Esophagus (tissue), 2 donors: Measurements from ENCODE around the gene CALN1. TPM values are rescaled to one million over a fixed set of nuclear protein-coding genes. Genes with fewer than 3 reads are reported as not detected.

Experiments
- H3K27ac ChIP-seq, 2 donors: one replicate each; pipeline ENCODE4 v1.5.1; 2013; ENCODE audit warnings: low read depth in 2 of 2, mild to moderate bottlenecking in 2 of 2, inconsistent platforms in 1 of 2, low read length in 1 of 2, moderate library complexity in 1 of 2
- H3K27me3 ChIP-seq, 2 donors: one replicate each; pipeline ENCODE4 v1.6.1; 2013; ENCODE audit warnings: low read length in 2 of 2, control low read depth in 1 of 2, mild to moderate bottlenecking in 1 of 2; ENCODE audit not compliant: insufficient read depth in 2 of 2, control insufficient read depth in 1 of 2
- H3K36me3 ChIP-seq, 2 donors: one replicate each; pipeline ENCODE4 v1.6.1; 2013; ENCODE audit warnings: low read length in 1 of 2; ENCODE audit not compliant: control insufficient read depth in 2 of 2, insufficient read depth in 2 of 2
- H3K4me1 ChIP-seq, 2 donors: one replicate each; pipeline ENCODE4 v1.6.1; 2013; ENCODE audit warnings: low read length in 1 of 2; ENCODE audit not compliant: control insufficient read depth in 2 of 2, insufficient read depth in 2 of 2
- H3K4me3 ChIP-seq, 2 donors: one replicate each; pipeline ENCODE4 v1.5.1; 2013; ENCODE audit warnings: low read length in 2 of 2, mild to moderate bottlenecking in 2 of 2, low read depth in 1 of 2, moderate library complexity in 1 of 2
- H3K9me3 ChIP-seq, 2 donors: one replicate each; pipeline ENCODE4 v1.6.1; 2013; ENCODE audit warnings: mild to moderate bottlenecking in 2 of 2, low read depth in 1 of 2, low read length in 1 of 2, moderate library complexity in 1 of 2; ENCODE audit not compliant: control insufficient read depth in 2 of 2, insufficient read depth in 1 of 2
- WGBS, 2 donors: extraction: QIAGEN DNeasy Blood & Tissue Kit; methylation state at CpG; one replicate each; pipeline ENCODE4 v1.1.7; 2013; 5-methylcytosine and 5-hydroxymethylcytosine counted together
- polyA plus RNA-seq, 2 donors: library from polyadenylated mRNA; stranded (reverse); fragments of 200-250 nt; gene quantifications; one replicate each; pipeline ENCODE4 v1.2.3, GENCODE V29; 2013
- donor health status: healthy with polysubstance abuse.
- donor health status: Bipolar disorder and iron deficiency.

CALN1 gene
- polyA plus RNA-seq, 2 donors: 0.01 to 0.12 TPM

DNA sequence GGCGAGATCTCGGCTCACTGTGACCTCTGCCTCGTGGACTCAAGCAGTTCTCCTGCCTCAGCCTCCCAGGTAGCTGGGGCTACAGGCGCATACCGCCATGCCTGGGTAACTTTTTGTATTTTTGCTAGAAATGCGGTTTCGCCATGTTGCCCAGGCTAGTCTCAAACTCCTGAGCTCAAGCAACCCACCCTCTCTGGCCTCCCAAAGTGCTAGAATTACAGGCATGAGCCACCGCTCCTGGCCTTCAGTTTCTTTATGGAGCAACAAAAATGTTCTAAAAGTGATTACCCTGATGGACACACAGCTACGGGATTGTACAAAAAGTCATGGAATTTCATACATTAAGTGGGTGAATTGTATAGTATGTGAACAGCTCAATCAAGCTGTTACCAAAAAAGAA is 216.0 kb downstream of the CALN1 start:
- H3K9me3 ChIP-seq: no peaks in the 10 kb centered on the region
- H3K27ac ChIP-seq: no peak overlapping the region
- 91 to 95% methylated on average over 9 of the region's 9 CpGs for whole genome bisulfite sequencing, 2 donors
- no peak overlapping the region for H3K4me3 ChIP-seq
- H3K27me3 ChIP-seq: no peaks in the 10 kb centered on the region
- no peaks in the 10 kb centered on the region for H3K36me3 ChIP-seq
- H3K4me1 ChIP-seq: no peaks in the 10 kb centered on the region

DNA sequence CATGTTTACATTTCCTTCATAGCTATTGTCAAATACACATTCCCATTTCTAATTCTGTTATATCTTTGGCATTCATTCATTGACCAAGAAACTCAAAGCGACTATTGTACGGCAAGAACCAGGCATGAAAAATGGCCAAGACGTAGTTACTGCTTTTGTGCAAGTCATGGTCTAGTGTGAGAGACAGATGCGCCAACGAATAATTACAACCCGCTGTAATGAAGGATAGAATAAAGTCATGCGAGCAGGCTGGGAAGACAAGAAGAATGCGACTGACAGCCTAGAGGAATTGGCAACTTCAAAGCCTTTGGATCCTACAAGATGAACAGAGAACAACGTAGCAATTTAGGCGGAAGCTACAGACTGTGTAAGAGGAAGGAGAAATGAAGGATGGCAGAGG is 221.2 kb downstream of the CALN1 start:
- H3K4me1 ChIP-seq: no peaks in the 10 kb centered on the region
- WGBS, 2 donors: 52 to 69% methylated on average over 10 of the region's 10 CpGs
- no peak overlapping the region for H3K27ac ChIP-seq

DNA sequence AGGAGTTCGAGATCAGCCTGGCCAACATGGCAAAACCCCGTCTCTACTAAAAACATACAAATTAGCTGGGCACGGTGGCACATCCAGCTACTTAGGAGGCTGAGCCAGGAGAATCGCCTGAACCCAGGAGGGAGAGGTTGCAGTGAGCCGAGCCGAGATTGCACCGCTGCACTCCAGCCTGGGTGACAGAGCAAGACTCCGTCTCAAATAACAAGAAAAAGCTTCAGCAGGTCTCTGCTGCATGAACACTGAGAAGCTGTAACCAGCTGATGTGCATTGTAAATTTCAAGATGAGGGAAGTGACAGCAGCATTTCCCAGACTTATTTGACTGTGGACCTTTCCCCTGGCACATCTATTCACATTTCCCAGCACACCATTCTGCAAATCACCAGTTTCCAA is 222.0 kb downstream of the CALN1 start:
- H3K27ac ChIP-seq: no peak overlapping the region
- no peak overlapping the region for H3K4me3 ChIP-seq
- H3K36me3 ChIP-seq: no peaks in the 10 kb centered on the region
- H3K27me3 ChIP-seq: no peaks in the 10 kb centered on the region
- no peaks in the 10 kb centered on the region for H3K4me1 ChIP-seq
- no peaks in the 10 kb centered on the region for H3K9me3 ChIP-seq
- 53 to 61% methylated on average over 8 of the region's 8 CpGs for WGBS, 2 donors

More for the DNA sequence above, 221.2 kb downstream of the CALN1 start:
- no peaks in the 10 kb centered on the region for H3K36me3 ChIP-seq
- H3K27me3 ChIP-seq: no peaks in the 10 kb centered on the region
- H3K4me3 ChIP-seq: no peak overlapping the region
- no peaks in the 10 kb centered on the region for H3K9me3 ChIP-seq

DNA sequence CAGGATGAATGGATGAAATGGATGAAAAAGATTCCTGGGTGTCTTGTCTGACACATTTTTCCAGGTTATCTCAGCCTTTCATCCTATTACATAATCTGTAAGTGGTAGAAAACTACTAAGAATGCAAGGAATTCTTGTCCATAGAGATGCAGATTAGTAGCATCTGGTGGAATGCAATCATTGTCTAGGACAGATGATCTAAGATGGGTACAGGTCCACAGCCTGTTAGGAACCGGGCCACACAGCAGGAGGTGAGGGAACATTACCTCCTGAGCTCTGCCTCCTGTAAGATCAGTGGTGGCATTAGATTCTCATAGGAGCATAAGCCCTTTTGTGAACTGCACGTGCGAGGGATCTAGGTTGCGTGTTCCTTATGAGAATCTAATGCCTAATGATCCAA is 225.0 kb downstream of the CALN1 start:
- 88 to 92% methylated on average over 4 of the region's 4 CpGs for WGBS, 2 donors
- Histone ChIP-seq H3K4me1 (no peaks in the 10 kb centered on the region), H3K9me3 (no peaks in the 10 kb centered on the region), H3K27ac (no peak overlapping the region), H3K27me3 (no peaks in the 10 kb centered on the region), H3K36me3 (no peaks in the 10 kb centered on the region), H3K4me3 (no peak overlapping the region)

DNA sequence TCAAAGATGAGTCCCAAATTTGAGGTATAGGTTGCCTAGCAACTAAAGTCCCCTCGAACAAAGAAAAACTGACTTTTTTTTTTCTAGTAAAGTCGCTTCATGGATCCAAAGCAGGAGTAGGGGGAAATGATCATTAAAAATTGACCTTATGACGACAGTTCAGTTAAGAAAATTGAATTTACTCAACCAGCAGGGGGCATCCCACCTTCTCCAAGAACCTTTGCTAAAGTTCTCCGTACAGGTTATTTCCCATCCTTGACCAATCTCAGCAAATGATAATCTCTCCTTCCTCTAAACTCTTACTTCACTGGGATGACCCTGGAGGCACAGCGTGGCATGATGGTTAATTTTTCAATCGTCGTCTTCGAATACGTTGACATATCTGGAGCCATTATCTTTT is 228.3 kb downstream of the CALN1 start:
- WGBS, 2 donors: 80 to 81% methylated on average over 9 of the region's 9 CpGs
- no peaks in the 10 kb centered on the region for H3K9me3 ChIP-seq
- no peak overlapping the region for H3K4me3 ChIP-seq
- no peaks in the 10 kb centered on the region for H3K27me3 ChIP-seq
- no peaks in the 10 kb centered on the region for H3K4me1 ChIP-seq
- no peaks in the 10 kb centered on the region for H3K36me3 ChIP-seq
- no peak overlapping the region for H3K27ac ChIP-seq

DNA sequence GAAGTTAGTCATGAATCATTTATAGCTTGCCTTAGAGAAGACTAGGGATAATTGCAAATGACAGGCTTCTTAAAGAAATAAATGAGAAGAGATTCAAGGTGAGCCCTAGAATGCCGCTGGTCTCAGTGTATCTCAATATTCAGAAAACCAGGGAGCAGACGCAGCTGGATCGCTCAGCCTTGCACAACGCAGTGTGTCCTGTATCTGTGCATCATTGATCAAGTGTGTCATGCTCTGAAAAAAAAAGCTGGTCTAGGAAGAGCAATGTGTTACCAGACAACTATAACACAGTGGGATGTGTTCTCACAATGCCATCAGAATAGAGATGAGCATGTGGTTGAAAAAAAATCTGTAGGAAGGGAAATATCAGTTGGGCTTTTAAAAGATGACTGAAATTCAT is 230.1 kb downstream of the CALN1 start:
- Histone ChIP-seq H3K27me3 (no peaks in the 10 kb centered on the region), H3K9me3 (no peaks in the 10 kb centered on the region), H3K36me3 (no peaks in the 10 kb centered on the region), H3K4me3 (no peak overlapping the region), H3K27ac (no peak overlapping the region), H3K4me1 (no peaks in the 10 kb centered on the region)
- 90 to 91% methylated on average over 4 of the region's 4 CpGs for WGBS, 2 donors

DNA sequence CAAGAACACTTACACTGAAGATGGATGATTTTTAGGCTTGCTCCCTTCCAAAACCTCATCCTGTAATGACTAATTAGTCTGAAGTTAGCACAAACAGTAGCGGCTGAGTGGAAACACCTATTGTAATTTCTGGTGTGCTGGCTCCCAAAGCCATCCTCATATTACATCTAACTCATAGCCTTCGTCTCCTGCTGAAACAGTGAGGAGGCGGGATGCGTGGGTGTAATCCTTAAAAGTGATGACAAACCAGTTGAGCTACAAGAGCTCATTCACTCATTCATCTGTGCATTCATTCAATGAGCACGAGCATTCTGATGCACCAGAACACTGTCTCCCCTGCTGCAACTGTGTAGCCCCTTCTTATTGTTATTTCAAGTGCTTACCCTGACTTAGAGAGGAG is 235.3 kb downstream of the CALN1 start:
- Histone ChIP-seq H3K27ac (no peak overlapping the region), H3K4me1 (no peaks in the 10 kb centered on the region), H3K4me3 (no peak overlapping the region), H3K9me3 (peaks cover 0 to 2% of the 10 kb centered on the region in 2 donors), H3K27me3 (no peaks in the 10 kb centered on the region), H3K36me3 (no peaks in the 10 kb centered on the region)
- 68 to 69% methylated on average over 5 of the region's 5 CpGs for WGBS, 2 donors

DNA sequence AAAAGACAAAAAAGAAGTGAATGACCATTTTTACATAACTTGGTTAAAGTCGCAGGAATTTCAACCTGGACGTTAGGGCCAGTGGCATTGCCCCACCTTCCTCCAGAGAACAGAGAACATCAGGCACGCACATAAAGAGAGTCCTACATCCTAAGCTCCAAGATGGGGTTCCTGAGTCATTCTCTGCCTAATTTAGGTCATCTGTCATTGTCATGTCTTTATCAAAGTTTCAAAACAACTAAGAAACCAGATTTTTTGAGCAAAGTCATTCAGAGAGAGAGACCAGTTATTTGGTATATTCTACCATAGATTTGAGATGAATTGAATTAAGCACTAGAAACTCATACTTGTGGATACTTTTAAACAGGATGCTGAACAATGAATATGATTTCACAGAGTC is 241.7 kb downstream of the CALN1 start:
- Histone ChIP-seq H3K36me3 (no peaks in the 10 kb centered on the region), H3K4me3 (no peak overlapping the region), H3K27me3 (no peaks in the 10 kb centered on the region), H3K9me3 (peaks cover 0 to 2% of the 10 kb centered on the region in 2 donors), H3K27ac (no peak overlapping the region), H3K4me1 (no peaks in the 10 kb centered on the region)
- WGBS, 2 donors: 82 to 83% methylated on average over 3 of the region's 3 CpGs

DNA sequence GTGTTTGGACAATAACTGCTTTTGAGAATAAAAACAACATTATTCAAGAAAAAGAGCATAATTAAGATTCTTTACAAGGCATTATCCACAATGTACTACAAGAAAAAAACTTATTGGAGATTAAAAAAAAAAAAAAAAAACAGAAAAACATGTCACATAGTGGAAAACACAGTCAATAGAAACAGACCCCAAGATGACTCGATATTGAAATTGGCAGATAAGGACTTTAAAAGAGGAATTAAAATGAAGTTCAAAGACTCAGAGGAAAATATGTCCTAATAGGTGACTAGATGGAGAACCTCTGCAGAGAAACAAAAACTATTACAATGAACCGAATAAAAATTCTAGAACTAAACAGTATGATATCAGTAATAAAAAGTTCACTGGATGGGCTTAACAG is 248.9 kb downstream of the CALN1 start:
- no peaks in the 10 kb centered on the region for H3K36me3 ChIP-seq
- H3K27me3 ChIP-seq: no peaks in the 10 kb centered on the region
- H3K9me3 ChIP-seq: peaks cover 0 to 5% of the 10 kb centered on the region in 2 donors
- 86 to 88% methylated on average over 2 of the region's 2 CpGs for WGBS, 2 donors
- no peaks in the 10 kb centered on the region for H3K4me1 ChIP-seq
- H3K27ac ChIP-seq: no peak overlapping the region
- H3K4me3 ChIP-seq: no peak overlapping the region

DNA sequence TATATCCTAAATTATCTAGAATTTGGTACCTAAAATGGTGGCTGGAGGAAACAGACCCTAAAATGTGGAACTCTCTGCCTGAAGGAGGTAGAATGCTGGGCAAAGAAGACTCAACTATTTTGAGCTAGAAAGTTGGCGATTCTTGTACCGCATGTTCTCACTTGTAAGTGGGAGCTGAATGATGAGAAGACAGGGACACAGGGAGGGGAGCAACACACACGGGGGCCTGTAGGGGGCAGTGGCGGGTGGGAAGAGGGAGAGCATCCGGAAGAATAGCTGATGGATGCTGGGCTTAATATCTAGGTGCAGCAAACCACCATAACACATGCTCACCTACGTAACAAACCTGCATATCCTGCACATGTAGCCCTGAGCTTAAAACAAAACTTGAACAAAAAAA is 250.6 kb downstream of the CALN1 start:
- Histone ChIP-seq H3K36me3 (no peaks in the 10 kb centered on the region), H3K4me1 (no peaks in the 10 kb centered on the region), H3K27ac (no peak overlapping the region), H3K4me3 (no peak overlapping the region), H3K9me3 (peaks cover 0 to 5% of the 10 kb centered on the region in 2 donors), H3K27me3 (no peaks in the 10 kb centered on the region)
- 66 to 69% methylated on average over 6 of the region's 6 CpGs for WGBS, 2 donors
